CD4-positive, alpha-beta T cell (primary cell): ENCODE results near the gene MS4A5. TPM values are rescaled to one million over a fixed set of nuclear protein-coding genes. Genes with fewer than 3 reads are reported as not detected.

Source experiments
- ATAC-seq: fragments of 200-7000 bp; cut with Tn5 transposase; one replicate; pipeline ENCODE4 v1.10.0; 2022; ENCODE audit warnings: mild to moderate bottlenecking; ENCODE audit not compliant: poor library complexity
- CTCF ChIA-PET: fragments of 350-600 bp; sonication (Branson Sonifier 250); formaldehyde crosslinking; loops from one replicate; lab custom pipeline; 2021; ENCODE audit warnings: antibody characterized with exemption, inconsistent platforms; lab: Charles Lee
- POLR2A ChIA-PET: fragments of 350-600 bp; sonication (Branson Sonifier 250); formaldehyde crosslinking; loops from one replicate; lab custom pipeline; 2021; ENCODE audit warnings: antibody characterized with exemption, inconsistent platforms; lab: Charles Lee
- DNase-seq, 14 experiments: peaks; one replicate each; pipeline ENCODE4 v3.0.0-alpha.2; 2013 to 2020; ENCODE audit warnings: mixed read lengths in 2 of 14
- H3K27ac ChIP-seq, 2 donors: one replicate each; pipeline versions ENCODE4 v1.5.1 to v1.7.0; 2013; ENCODE audit warnings: low read length in 2 of 2, low read depth in 1 of 2, mild to moderate bottlenecking in 1 of 2
- H3K27me3 ChIP-seq, 2 experiments: 1 replicate in 1 of 2; 2 replicates in 1 of 2; pipeline versions ENCODE4 v1.6.1 to v1.7.0; 2013; ENCODE audit warnings: low read length in 2 of 2, control low read depth in 1 of 2, mild to moderate bottlenecking in 1 of 2, moderate library complexity in 1 of 2; ENCODE audit not compliant: insufficient read depth in 2 of 2, control insufficient read depth in 1 of 2
- H3K36me3 ChIP-seq: one replicate; pipeline ENCODE4 v1.6.1; 2013; ENCODE audit warnings: low read length, control low read depth; ENCODE audit not compliant: insufficient read depth
- H3K4me1 ChIP-seq: one replicate; pipeline ENCODE4 v1.6.1; 2013; ENCODE audit warnings: low read length, control low read depth; ENCODE audit not compliant: insufficient read depth
- H3K4me3 ChIP-seq: one replicate; pipeline ENCODE4 v1.5.1; 2013; ENCODE audit warnings: mild to moderate bottlenecking, low read length, moderate library complexity
- H3K9me3 ChIP-seq, 2 experiments: 1 replicate in 1 of 2; 2 replicates in 1 of 2; pipeline versions ENCODE4 v1.6.1 to v1.7.0; 2013; ENCODE audit warnings: low read length in 2 of 2, mild to moderate bottlenecking in 2 of 2, control low read depth in 1 of 2, moderate library complexity in 1 of 2; ENCODE audit not compliant: control insufficient read depth in 1 of 2, insufficient read depth in 1 of 2
- H3K27ac Mint-ChIP-seq: one replicate; pipeline ENCODE4 v1.8.0; 2020; ENCODE audit warnings: mixed read lengths
- H3K27me3 Mint-ChIP-seq: one replicate; pipeline ENCODE4 v1.8.0; 2021; ENCODE audit warnings: mixed read lengths
- H3K36me3 Mint-ChIP-seq: one replicate; pipeline ENCODE4 v1.8.0; 2021; ENCODE audit warnings: low read depth, mixed read lengths
- H3K4me1 Mint-ChIP-seq: one replicate; pipeline ENCODE4 v1.8.0; 2021; ENCODE audit warnings: low read depth, mixed read lengths
- H3K4me3 Mint-ChIP-seq: one replicate; pipeline ENCODE4 v1.8.0; 2020; ENCODE audit warnings: mild to moderate bottlenecking, mixed read lengths
- H3K9me3 Mint-ChIP-seq: one replicate; pipeline ENCODE4 v1.8.0; 2020; ENCODE audit warnings: mixed read lengths
- CTCF ChIP-seq: fragments of 200-600 bp; IDR thresholded peaks from one replicate; pipeline ENCODE4 v1.8.0; 2022; ENCODE audit warnings: antibody characterized with exemption, mild to moderate bottlenecking
- intact Hi-C, 2 experiments: fragments of 100-400 bp; cut with DNase I in 1 of 2; cut with micrococcal nuclease in 1 of 2; formaldehyde crosslinking; loops; one replicate each; pipeline versions ENCODE4 v1.15.1 to v1.9.0; 2023 to 2025; cut with DNase I, micrococcal nuclease
- total RNA-seq, 174 experiments: library from RNA in 2 of 174; stranded (reverse) in 2 of 174; gene quantifications; one replicate each; pipeline ENCODE4 v1.2.3 and lab custom pipeline; 2021 to 2026

Gene MS4A5
- total RNA-seq, 2 experiments from 2014 or later: not detected

- POLR2A ChIA-PET: no interaction called here
- TF ChIP-seq CTCF: no peak
These were observed 6.8 kb upstream of the MS4A5 start for GRCh38 chr11:60422609-60423008.

GRCh38 chr11:60428517-60428916 is 855 bp upstream of the MS4A5 start:
- Mint-ChIP-seq H3K4me1 (no peaks in the 10 kb centered on the region), H3K36me3 (no peaks in the 10 kb centered on the region), H3K27me3 (peaks cover 31% of the 10 kb centered on the region), H3K9me3 (no peaks in the 10 kb centered on the region), H3K4me3 (no peak overlapping the region), H3K27ac (no peak overlapping the region)
- ATAC-seq (no peak), DNase-seq (no peak)
- H3K4me3 ChIP-seq: no peak overlapping the region
- H3K9me3 ChIP-seq: no peaks in the 10 kb centered on the region
- H3K4me1 ChIP-seq: no peaks in the 10 kb centered on the region
- POLR2A ChIA-PET: no interaction called here
- CTCF ChIA-PET: no interaction called here
- H3K36me3 ChIP-seq: no peaks in the 10 kb centered on the region
- TF ChIP-seq CTCF: no peak
- H3K27ac ChIP-seq: no peak overlapping the region
- peaks cover 0 to 9% of the 10 kb centered on the region in 2 experiments for H3K27me3 ChIP-seq
- intact Hi-C loops: no loop called here

More at GRCh38 chr11:60422609-60423008, 6.8 kb upstream of the MS4A5 start:
- intact Hi-C loops: no loop called here
- CTCF ChIA-PET: no interaction called here
- Mint-ChIP-seq H3K9me3 (no peaks in the 10 kb centered on the region), H3K27me3 (peaks cover 6% of the 10 kb centered on the region), H3K4me1 (no peaks in the 10 kb centered on the region), H3K27ac (no peak overlapping the region), H3K4me3 (no peak overlapping the region), H3K36me3 (no peaks in the 10 kb centered on the region)
- Histone ChIP-seq H3K27me3 (no peaks in the 10 kb centered on the region), H3K4me3 (no peak overlapping the region), H3K4me1 (no peaks in the 10 kb centered on the region), H3K36me3 (no peaks in the 10 kb centered on the region), H3K9me3 (no peaks in the 10 kb centered on the region), H3K27ac (no peak overlapping the region)
- ATAC-seq (no peak), DNase-seq (no peak)

GRCh38 chr11:60431251-60431650 is 1.9 kb downstream of the MS4A5 start:
- Mint-ChIP-seq H3K9me3 (no peaks in the 10 kb centered on the region), H3K27ac (no peak overlapping the region), H3K4me1 (no peaks in the 10 kb centered on the region), H3K4me3 (no peak overlapping the region), H3K36me3 (no peaks in the 10 kb centered on the region), H3K27me3 (peaks cover 36% of the 10 kb centered on the region)
- Histone ChIP-seq H3K9me3 (no peaks in the 10 kb centered on the region), H3K27me3 (peaks cover 0 to 9% of the 10 kb centered on the region in 2 experiments), H3K4me1 (no peaks in the 10 kb centered on the region), H3K4me3 (no peak overlapping the region), H3K27ac (no peak overlapping the region), H3K36me3 (no peaks in the 10 kb centered on the region)
- intact Hi-C loops: no loop called here
- CTCF ChIA-PET: no interaction called here
- DNase-seq (no peak), ATAC-seq (no peak)
- TF ChIP-seq CTCF: no peak
- POLR2A ChIA-PET: no interaction called here
